Esophagus mucosa (tissue), 1 donor: ENCODE measurements around the gene ST8SIA6. TPM values are rescaled to one million over a fixed set of nuclear protein-coding genes. Genes with fewer than 3 reads are reported as not detected.

Source experiments
- ATAC-seq: fragments of 200-7000 bp; cut with Tn5 transposase; one replicate; pipeline ENCODE4 v1.9.1; 2020
- total RNA-seq: library from RNA; stranded (reverse); gene quantifications from one replicate; pipeline ENCODE4 v1.2.4, GENCODE V29; 2023
- donor health status: DM: yes; HTN: yes; CAD: no.

The ST8SIA6 gene
- total RNA-seq, 1 donor from 2014 or later: 1.6 TPM

- no peak for ATAC-seq
Observed at GRCh38 chr10:17385066-17385465, 69.3 kb downstream of the ST8SIA6 start.

DNA sequence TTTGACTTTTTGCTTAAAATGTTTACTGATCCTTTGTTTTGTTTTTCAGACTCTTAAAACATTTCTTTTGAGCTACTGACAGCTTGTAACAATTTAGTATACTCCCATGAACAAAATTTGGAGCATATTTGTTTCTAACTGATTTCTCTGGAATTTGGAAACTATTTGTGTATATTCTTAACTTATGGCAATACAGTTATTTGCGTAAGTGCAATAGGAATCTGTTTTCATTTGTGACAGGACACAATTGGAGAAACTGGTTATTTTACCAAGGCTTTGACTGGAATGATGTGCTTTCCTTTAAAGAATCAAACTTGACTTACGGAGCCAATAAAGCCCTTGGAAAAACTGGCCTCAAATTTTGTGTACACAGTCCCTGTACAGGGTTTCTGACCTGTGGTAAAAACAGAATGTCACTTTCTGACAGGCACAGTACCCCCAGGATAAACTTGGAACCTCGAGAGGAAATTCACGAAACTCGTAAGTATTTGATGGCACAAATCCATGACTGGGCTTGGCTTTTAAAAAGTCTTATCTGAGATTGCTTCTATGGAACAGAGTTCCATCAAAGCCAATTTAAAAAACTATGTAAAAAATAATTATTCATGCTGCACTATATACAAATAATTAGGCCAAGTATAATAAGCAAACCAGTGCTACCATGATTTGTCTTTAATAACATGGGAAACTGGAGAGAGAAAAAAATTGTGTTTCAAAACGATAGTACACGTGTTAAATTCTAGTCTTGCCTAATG lies 70.4 kb downstream of the ST8SIA6 start:
- ATAC-seq: no peak

DNA sequence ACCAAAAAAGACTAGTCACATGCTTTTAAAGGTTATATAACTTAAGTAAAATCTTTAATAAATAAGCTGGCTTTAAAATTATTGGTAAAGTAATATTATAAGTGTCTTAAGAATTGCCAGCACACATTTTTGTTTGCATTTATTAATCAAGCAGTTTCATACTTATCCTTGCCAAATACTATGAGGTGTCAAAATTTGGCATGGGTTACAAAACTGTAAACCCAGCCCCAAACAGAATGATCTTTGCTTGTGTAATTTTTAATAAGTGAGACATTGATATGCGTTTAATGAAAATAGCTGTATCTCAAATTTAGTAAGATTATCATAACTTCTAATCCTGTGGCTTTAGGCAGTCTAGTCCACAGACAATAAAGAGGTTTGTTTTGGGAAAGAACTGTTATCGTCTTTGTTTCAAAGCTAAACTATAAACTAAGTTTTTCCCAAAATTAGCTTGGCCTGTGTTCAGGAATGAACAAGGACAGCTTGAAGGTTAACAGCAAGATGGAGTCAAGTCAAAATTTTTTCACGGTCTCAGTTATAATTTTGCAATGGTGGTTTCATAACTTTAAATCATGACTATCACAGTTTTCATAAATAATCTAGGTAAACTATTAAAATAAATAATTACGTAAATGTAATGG lies 72.8 kb downstream of the ST8SIA6 start:
- no peak for ATAC-seq

GRCh38 chr10:17380888-17381287 lies 73.5 kb downstream of the ST8SIA6 start:
- ATAC-seq: no peak

GRCh38 chr10:17380016-17380415 lies 74.4 kb downstream of the ST8SIA6 start:
- no peak for ATAC-seq

- ATAC-seq: no peak
Observed at GRCh38 chr10:17379151-17379690, 75.2 kb downstream of the ST8SIA6 start.

- no peak for ATAC-seq
Observed at GRCh38 chr10:17375936-17376584, 78.3 kb downstream of the ST8SIA6 start.

GRCh38 chr10:17368708-17369272 lies 85.6 kb downstream of the ST8SIA6 start:
- ATAC-seq: peak; percentile 84

DNA sequence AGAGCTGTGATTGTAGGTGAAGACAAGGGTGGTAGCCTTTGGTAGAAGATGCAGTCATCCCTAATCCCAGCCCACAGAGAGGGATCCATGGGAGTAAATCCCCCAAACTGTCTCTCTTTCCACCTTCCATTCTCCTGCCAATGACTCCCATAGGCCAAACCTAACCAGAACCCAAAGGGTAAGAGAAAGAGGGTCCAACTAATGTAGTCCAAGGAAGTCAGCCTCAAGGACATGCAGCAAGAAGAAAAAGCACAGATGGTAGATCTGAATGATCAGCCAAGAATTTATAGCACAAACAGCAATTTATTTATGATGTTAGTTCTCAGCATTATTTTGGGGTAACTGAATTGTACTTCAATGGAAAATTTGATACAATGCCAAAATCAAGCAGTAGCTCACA lies 87.7 kb downstream of the ST8SIA6 start:
- no peak for ATAC-seq

DNA sequence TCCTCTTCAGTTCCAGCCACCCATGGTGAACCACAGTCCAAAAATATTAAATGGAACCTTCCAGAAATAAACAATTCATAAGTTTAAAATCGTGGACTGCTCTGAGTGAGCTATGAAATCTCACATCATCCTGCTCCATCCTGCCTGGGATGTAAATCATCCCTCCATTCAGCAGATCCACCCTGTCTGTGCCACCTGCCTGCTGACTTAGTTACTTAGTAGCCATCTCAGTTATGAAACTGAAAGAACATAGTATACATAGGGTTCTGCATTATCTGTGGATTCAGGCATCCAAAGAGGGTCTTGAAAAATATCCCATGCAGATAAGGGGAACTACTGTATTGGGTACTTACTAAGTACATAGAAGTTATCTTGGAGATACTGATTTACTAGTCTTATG lies 89.0 kb downstream of the ST8SIA6 start:
- no peak for ATAC-seq

- ATAC-seq: no peak
Observed at GRCh38 chr10:17358461-17358860, 95.9 kb downstream of the ST8SIA6 start.

DNA sequence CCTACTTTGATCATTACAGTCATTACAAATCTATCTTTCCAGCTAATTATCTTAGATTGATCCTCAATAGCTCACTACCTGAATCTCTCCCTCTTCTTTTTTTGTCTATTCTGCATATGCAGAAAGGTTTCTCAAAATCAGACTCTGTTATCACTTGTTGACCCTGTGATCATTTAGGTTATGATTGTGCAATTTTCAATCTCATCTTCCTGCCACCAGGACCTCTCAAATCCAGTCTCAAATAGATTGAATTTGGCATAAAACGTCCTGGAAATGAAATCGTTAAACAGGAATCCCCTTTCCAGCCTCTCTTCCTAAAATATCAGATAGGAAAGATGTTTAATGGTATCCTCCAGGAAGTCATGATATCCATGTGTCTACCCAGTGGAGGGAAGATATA lies 96.6 kb downstream of the ST8SIA6 start:
- no peak for ATAC-seq

DNA sequence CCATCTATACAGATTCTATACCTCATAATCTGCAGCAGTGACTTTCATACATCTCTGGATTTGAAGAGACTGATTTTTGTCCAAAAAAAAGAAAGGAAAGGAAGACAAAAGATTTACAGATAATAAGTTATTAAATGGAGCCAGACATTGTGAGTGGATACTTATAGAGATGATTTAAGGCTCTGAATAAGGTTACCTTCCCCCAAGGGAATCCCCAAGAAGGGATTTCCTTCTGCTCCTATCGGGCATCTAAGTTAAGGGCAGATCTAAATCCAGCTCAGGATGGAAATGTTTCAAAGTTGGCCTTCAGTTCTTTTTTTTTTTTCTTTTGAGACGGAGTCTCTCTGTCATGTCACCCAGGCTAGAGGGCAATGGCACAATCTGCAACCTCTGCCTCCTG lies 97.6 kb downstream of the ST8SIA6 start:
- peak; percentile 10 for ATAC-seq

DNA sequence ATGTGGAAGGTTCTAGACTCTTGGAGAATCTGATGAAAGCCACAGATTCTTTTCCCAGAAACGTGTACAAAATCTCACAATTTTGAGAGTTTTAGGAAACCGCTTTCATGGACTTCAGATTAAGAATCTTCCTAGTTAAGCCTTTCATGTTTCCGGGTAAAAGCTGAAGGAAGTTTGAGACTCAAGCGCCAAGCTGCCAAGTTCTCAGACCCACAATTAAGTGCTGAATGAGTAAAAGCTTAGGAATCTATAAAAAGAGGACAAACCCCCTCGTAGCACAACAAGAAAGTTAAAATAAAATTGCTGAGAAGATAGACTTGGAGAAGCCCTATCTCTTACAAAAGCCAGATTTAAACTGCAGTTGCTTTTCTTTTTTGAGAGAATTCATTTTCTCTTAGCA lies 99.6 kb downstream of the ST8SIA6 start:
- no peak for ATAC-seq

GRCh38 chr10:17353568-17354300 lies 100.7 kb downstream of the ST8SIA6 start:
- ATAC-seq: peak; percentile 75

GRCh38 chr10:17352583-17352982 lies 101.8 kb downstream of the ST8SIA6 start:
- no peak for ATAC-seq

- no peak for ATAC-seq
Observed at GRCh38 chr10:17351506-17351905, 102.9 kb downstream of the ST8SIA6 start.

- peak; percentile 76 for ATAC-seq
Observed at GRCh38 chr10:17349717-17350116, 104.7 kb downstream of the ST8SIA6 start.

GRCh38 chr10:17348501-17349349 lies 105.7 kb downstream of the ST8SIA6 start:
- peak; percentile 56 for ATAC-seq

DNA sequence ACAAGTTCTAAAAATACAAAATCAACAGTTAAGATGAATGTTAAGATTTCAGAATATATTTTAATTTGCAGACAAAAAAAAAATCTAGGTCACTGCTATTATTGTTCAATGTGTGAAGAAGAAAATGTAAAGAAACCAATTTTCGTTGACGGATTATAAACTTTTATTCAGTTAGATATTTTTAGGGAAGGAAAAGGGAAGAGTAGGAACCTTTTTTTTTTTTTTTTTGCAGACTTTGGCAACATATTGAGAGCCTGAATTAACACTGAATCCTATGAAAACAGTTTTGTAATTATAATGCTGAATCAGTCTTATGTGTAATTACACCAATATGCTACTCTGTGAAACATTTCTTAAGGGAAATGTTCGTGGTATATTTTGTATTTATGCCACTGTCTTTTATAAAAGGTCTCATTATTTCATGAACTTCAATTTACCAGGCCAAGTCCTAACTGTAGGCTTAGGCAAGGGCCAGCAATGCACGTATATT lies 106.3 kb downstream of the ST8SIA6 start:
- no peak for ATAC-seq

DNA sequence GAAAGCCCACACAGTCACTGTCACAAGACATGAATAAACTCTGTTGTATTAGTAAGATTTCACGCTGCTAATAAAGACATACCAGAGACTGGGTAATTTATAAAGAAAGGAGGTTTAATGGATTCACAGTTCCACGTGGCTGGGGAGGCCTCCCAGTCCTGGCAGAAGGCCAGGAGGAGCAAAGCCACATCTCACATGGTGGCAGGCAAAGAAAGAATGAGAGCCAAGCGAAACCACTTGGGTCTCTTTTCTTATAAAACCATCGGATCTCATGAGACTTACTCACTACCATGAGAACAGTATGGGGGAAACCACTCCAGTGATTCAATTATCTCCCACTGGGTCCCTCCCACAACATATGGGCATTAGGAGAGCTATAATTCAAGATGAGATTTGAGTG lies 110.2 kb downstream of the ST8SIA6 start:
- ATAC-seq: no peak
